H9 (cell line): ENCODE results near the gene TRIM65. TPM values are rescaled to one million over a fixed set of nuclear protein-coding genes. Genes with fewer than 3 reads are reported as not detected.
A peak's percentile ranks its signal among the peaks of the same experiment; 100 is the strongest.

Source experiments
- DNase-seq: peaks from one replicate; pipeline ENCODE4 v3.0.0-alpha.2; 2017
- H2AFZ ChIP-seq: one replicate; pipeline ENCODE4 v1.6.1; 2013; ENCODE audit warnings: mild to moderate bottlenecking, low read length, control low read depth, moderate library complexity
- H2AK5ac ChIP-seq: 2 replicates; pipeline ENCODE4 v1.6.1; 2013; ENCODE audit warnings: low read length, control low read depth, mixed read lengths; ENCODE audit not compliant: insufficient read length
- H2BK120ac ChIP-seq: one replicate; pipeline ENCODE4 v1.6.1; 2013; ENCODE audit warnings: low read depth, mild to moderate bottlenecking, low read length, control low read depth, inconsistent platforms; ENCODE audit not compliant: poor library complexity, severe bottlenecking
- H2BK12ac ChIP-seq: 2 replicates; pipeline ENCODE4 v1.6.1; 2013; ENCODE audit warnings: low read length, control low read depth, mixed read lengths, low read depth; ENCODE audit not compliant: insufficient read length
- H2BK15ac ChIP-seq: 2 replicates; pipeline ENCODE4 v1.6.1; 2013; ENCODE audit warnings: low read depth, low read length, control low read depth
- H2BK20ac ChIP-seq: one replicate; pipeline ENCODE4 v1.6.1; 2013; ENCODE audit warnings: low read depth, mild to moderate bottlenecking, low read length, control low read depth, inconsistent platforms; ENCODE audit not compliant: poor library complexity, severe bottlenecking
- H2BK5ac ChIP-seq: 2 replicates; pipeline ENCODE4 v1.6.1; 2013; ENCODE audit warnings: low read length, control low read depth, mixed read lengths; ENCODE audit not compliant: insufficient read length
- H3K14ac ChIP-seq: 2 replicates; pipeline ENCODE4 v1.6.1; 2013; ENCODE audit warnings: low read length, control low read depth; ENCODE audit not compliant: insufficient read depth
- H3K18ac ChIP-seq: 2 replicates; pipeline ENCODE4 v1.6.1; 2013; ENCODE audit warnings: low read depth, mild to moderate bottlenecking, mixed read lengths, low read length, control low read depth; ENCODE audit not compliant: insufficient read length
- H3K23ac ChIP-seq: 2 replicates; pipeline ENCODE4 v1.6.1; 2013; ENCODE audit warnings: low read length, control low read depth, mixed read lengths, low read depth; ENCODE audit not compliant: insufficient read length
- H3K23me2 ChIP-seq: 2 replicates; pipeline ENCODE4 v1.6.1; 2013; ENCODE audit warnings: low read depth, mild to moderate bottlenecking, mixed read lengths, low read length, control low read depth; ENCODE audit not compliant: insufficient read length, poor library complexity, severe bottlenecking
- H3K27ac ChIP-seq: 2 replicates; pipeline ENCODE4 v1.5.1; 2013; ENCODE audit warnings: low read length, control low read depth, mixed read lengths, low read depth; ENCODE audit not compliant: insufficient read length
- H3K27me3 ChIP-seq: 2 replicates; pipeline ENCODE4 v1.6.1; 2013; ENCODE audit warnings: low read length, control low read depth, inconsistent platforms; ENCODE audit not compliant: insufficient read depth
- H3K4ac ChIP-seq: 2 replicates; pipeline ENCODE4 v1.6.1; 2013; ENCODE audit warnings: low read depth, mild to moderate bottlenecking, control low read depth, inconsistent platforms, low read length, moderate library complexity
- H3K4me1 ChIP-seq: 2 replicates; pipeline ENCODE4 v1.6.1; 2013; ENCODE audit warnings: low read length, control low read depth, inconsistent platforms; ENCODE audit not compliant: insufficient read depth
- H3K4me2 ChIP-seq: 2 replicates; pipeline ENCODE4 v1.6.1; 2013; ENCODE audit warnings: low read length, control low read depth, mixed read lengths; ENCODE audit not compliant: insufficient read length, insufficient read depth
- H3K56ac ChIP-seq: 2 replicates; pipeline ENCODE4 v1.6.1; 2013; ENCODE audit warnings: low read depth, mild to moderate bottlenecking, mixed read lengths, low read length, control low read depth; ENCODE audit not compliant: insufficient read length
- H3K79me1 ChIP-seq: 2 replicates; pipeline ENCODE4 v1.6.1; 2013; ENCODE audit warnings: low read depth, mild to moderate bottlenecking, moderate library complexity, low read length, control low read depth, inconsistent platforms; ENCODE audit not compliant: insufficient read depth, poor library complexity, severe bottlenecking
- H3K79me2 ChIP-seq: 2 replicates; pipeline ENCODE4 v1.6.1; 2013; ENCODE audit warnings: low read length, control low read depth, inconsistent platforms; ENCODE audit not compliant: insufficient read depth
- H3K9ac ChIP-seq: 2 replicates; pipeline ENCODE4 v1.6.1; 2013; ENCODE audit warnings: low read length, control low read depth, mixed read lengths; ENCODE audit not compliant: insufficient read length; ENCODE audit errors: extremely low read depth
- H3K9me3 ChIP-seq: one replicate; pipeline ENCODE4 v1.6.1; 2013; ENCODE audit warnings: low read depth, low read length, inconsistent platforms; ENCODE audit not compliant: control insufficient read depth
- H3T11ph ChIP-seq: one replicate; pipeline ENCODE4 v1.6.1; 2013; ENCODE audit warnings: mild to moderate bottlenecking, low read length, control low read depth, inconsistent platforms
- H4K20me1 ChIP-seq: one replicate; pipeline ENCODE4 v1.6.1; 2013; ENCODE audit not compliant: control insufficient read depth, insufficient read length, insufficient read depth
- H4K5ac ChIP-seq: 2 replicates; pipeline ENCODE4 v1.6.1; 2013; ENCODE audit warnings: low read depth, mild to moderate bottlenecking, mixed read lengths, low read length, control low read depth; ENCODE audit not compliant: insufficient read length
- H4K8ac ChIP-seq: replicated peaks from 2 replicates; pipeline ENCODE4 v1.6.1; 2013; ENCODE audit warnings: low read length, control low read depth, mixed read lengths, low read depth; ENCODE audit not compliant: insufficient read length
- H4K91ac ChIP-seq: 2 replicates; pipeline ENCODE4 v1.6.1; 2013; ENCODE audit warnings: low read depth, mild to moderate bottlenecking, moderate library complexity, mixed read lengths, low read length, control low read depth; ENCODE audit not compliant: insufficient read length
- H3K27ac Mint-ChIP-seq, 3 experiments: 2 replicates in 2 of 3; 3 replicates in 1 of 3; pipeline ENCODE4 v1.8.0; 2020 to 2021; ENCODE audit warnings: mixed read lengths in 3 of 3, mild to moderate bottlenecking in 1 of 3, moderate library complexity in 1 of 3
- H3K27me3 Mint-ChIP-seq: 2 replicates; pipeline ENCODE4 v1.8.0; 2021; ENCODE audit warnings: low read depth, mild to moderate bottlenecking, moderate library complexity, mixed read lengths
- H3K36me3 Mint-ChIP-seq, 3 experiments: 2 replicates in 2 of 3; 3 replicates in 1 of 3; pipeline ENCODE4 v1.8.0; 2020 to 2021; ENCODE audit warnings: low read depth in 3 of 3, mixed read lengths in 3 of 3; ENCODE audit not compliant: insufficient read depth in 1 of 3
- H3K4me1 Mint-ChIP-seq, 2 experiments: 2 replicates each; pipeline ENCODE4 v1.8.0; 2020; ENCODE audit warnings: mixed read lengths in 2 of 2
- H3K4me3 Mint-ChIP-seq, 2 experiments: 2 replicates in 1 of 2; 3 replicates in 1 of 2; pipeline ENCODE4 v1.8.0; 2020 to 2021; ENCODE audit warnings: mild to moderate bottlenecking in 2 of 2, mixed read lengths in 2 of 2, moderate library complexity in 1 of 2
- H3K9me3 Mint-ChIP-seq, 2 experiments: 2 replicates in 1 of 2; 3 replicates in 1 of 2; pipeline ENCODE4 v1.8.0; 2020; ENCODE audit warnings: mild to moderate bottlenecking in 2 of 2, mixed read lengths in 2 of 2, moderate library complexity in 1 of 2
- CTCF ChIP-seq: fragments of 200-600 bp; sonication (generic); conservative IDR thresholded peaks from 3 replicates; pipeline ENCODE4 v1.8.0; 2021; ENCODE audit warnings: antibody characterized with exemption, mild to moderate bottlenecking
- WGBS: extraction: QIAGEN DNeasy Blood & Tissue Kit; methylation state at CpG from one replicate; pipeline ENCODE4 v1.1.7; 2013; ENCODE audit warnings: missing lambda C conversion rate, low lambda C conversion rate, mixed read lengths; ENCODE audit not compliant: insufficient read length; ENCODE audit errors: extremely low coverage; 5-methylcytosine and 5-hydroxymethylcytosine counted together
- total RNA-seq: library from RNA; stranded (reverse); gene quantifications from 2 replicates; pipeline ENCODE4 v1.2.1, GENCODE V29; 2021

Gene TRIM65
- total RNA-seq, 1 experiment from 2014 or later: 34.1 TPM

- no peak overlapping the region for H2BK20ac ChIP-seq
- H2BK15ac ChIP-seq: no peak overlapping the region
- no peaks in the 10 kb centered on the region for H3K27me3 ChIP-seq
- no peak overlapping the region for H3K4ac ChIP-seq
- H2AFZ ChIP-seq: no peak overlapping the region
- H3K56ac ChIP-seq: no peak overlapping the region
- H3K9me3 ChIP-seq: no peaks in the 10 kb centered on the region
- no peak overlapping the region for H4K91ac ChIP-seq
- H3K27me3 Mint-ChIP-seq: no peaks in the 10 kb centered on the region; the same call in 1 of the 2 replicates
- H3K4me1 Mint-ChIP-seq: peaks cover 25 to 28% of the 10 kb centered on the region in 2 experiments
- no peaks in the 10 kb centered on the region for H4K20me1 ChIP-seq
- no peak overlapping the region for H3K27ac ChIP-seq
- no peaks in the 10 kb centered on the region for H3K79me1 ChIP-seq
- H2BK120ac ChIP-seq: no peak overlapping the region
- TF ChIP-seq CTCF: peak; percentile 64
- H4K5ac ChIP-seq: no peak overlapping the region
- peak overlapping the region; percentile 41 to 77 (median 50); a peak in 6 of 7 replicates for H3K27ac Mint-ChIP-seq
- no peak overlapping the region for H3K23ac ChIP-seq
- H3K23me2 ChIP-seq: peaks cover 8% of the 10 kb centered on the region
- peak overlapping the region; percentile 63 for H3K4me2 ChIP-seq
- no peak overlapping the region for H4K8ac ChIP-seq
- H3K4me1 ChIP-seq: no peaks in the 10 kb centered on the region; the same call in 1 of the 2 replicates
- no peaks in the 10 kb centered on the region for H3K9me3 Mint-ChIP-seq
- no peak overlapping the region for H2AK5ac ChIP-seq
- H2BK12ac ChIP-seq: no peak overlapping the region
- no peaks in the 10 kb centered on the region for H3K79me2 ChIP-seq
- H3K14ac ChIP-seq: peak overlapping the region; percentile 7
- no peak overlapping the region for H3K18ac ChIP-seq
- peak overlapping the region; percentile 76 to 84 for H3K4me3 Mint-ChIP-seq
- peak; percentile 76 for DNase-seq
- H2BK5ac ChIP-seq: no peak overlapping the region
- peak overlapping the region; percentile 37 for H3K9ac ChIP-seq
- peaks cover 8 to 44% (median 32%) of the 10 kb centered on the region in 3 experiments for H3K36me3 Mint-ChIP-seq
- no CpG with 5 or more reads among the region's 28 CpGs for WGBS
- no peak overlapping the region for H3T11ph ChIP-seq
Measured at GRCh38 chr17:75895370-75896155, 1.2 kb downstream of the TRIM65 start.
